ENCODE data around the gene ZMYND19.

ZMYND19 gene

DNA sequence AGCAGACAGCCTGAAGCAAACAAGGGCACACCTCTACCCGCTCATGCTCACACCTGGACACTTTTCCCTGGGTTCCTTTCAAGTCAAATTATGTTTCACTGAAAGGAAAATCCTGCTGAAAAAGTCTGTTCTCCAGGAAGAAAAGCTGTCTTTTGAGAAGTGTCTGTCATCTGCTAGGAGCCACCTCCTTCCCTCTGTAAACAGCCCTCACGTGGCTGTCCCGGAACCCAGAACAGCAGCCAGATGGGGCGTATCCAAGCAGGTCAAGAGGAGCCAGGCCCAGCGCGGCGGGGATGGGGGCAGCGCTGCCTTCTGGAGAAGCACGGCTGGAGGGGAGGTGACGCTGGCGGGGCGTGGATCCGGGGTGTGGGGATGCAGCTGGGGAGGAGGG, 40.1 kb downstream of the ZMYND19 start, which contains the start of gene PNPLA7 (continued):
- TF ChIP-seq, protein P1, sequence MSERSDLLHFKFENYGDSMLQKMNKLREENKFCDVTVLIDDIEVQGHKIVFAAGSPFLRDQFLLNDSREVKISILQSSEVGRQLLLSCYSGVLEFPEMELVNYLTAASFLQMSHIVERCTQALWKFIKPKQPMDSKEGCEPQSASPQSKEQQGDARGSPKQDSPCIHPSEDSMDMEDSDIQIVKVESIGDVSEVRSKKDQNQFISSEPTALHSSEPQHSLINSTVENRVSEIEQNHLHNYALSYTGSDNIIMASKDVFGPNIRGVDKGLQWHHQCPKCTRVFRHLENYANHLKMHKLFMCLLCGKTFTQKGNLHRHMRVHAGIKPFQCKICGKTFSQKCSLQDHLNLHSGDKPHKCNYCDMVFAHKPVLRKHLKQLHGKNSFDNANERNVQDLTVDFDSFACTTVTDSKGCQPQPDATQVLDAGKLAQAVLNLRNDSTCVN (tag by site-specific recombination; optimal IDR thresholded peaks at IDR 0.05): peak; percentile 2
- TF ChIP-seq ZNF785 (tag by site-specific recombination; IDR thresholded peaks at IDR 0.05) (no peak), ZNF423 (tag by site-specific recombination; IDR thresholded peaks at IDR 0.05) (no peak), ZNF10 (tag by site-specific recombination; IDR thresholded peaks at IDR 0.05) (peak; percentile 29; the same call in 1 of the 2 replicates), YY2 (tag by site-specific recombination; IDR thresholded peaks at IDR 0.05) (no peak), ZNF510 (tag by site-specific recombination; IDR thresholded peaks at IDR 0.05; ENCODE audit: insufficient replicate concordance) (no peak), GFI1B (tag by site-specific recombination; IDR thresholded peaks at IDR 0.05) (no peak), REPIN1 (tag by site-specific recombination; IDR thresholded peaks at IDR 0.05; ENCODE audit: low read depth) (no peak), GLIS2 (tag by site-specific recombination; IDR thresholded peaks at IDR 0.05) (peak; percentile 61), SETDB1 (IDR thresholded peaks at IDR 0.05; ENCODE audit: insufficient read length, low read length) (no peak), ZNF174 (tag by site-specific recombination; IDR thresholded peaks at IDR 0.05) (no peak), ZNF132 (tag by site-specific recombination; IDR thresholded peaks at IDR 0.05; ENCODE audit: borderline replicate concordance) (no peak), SP7 (tag by site-specific recombination; IDR thresholded peaks at IDR 0.05) (peak; percentile 64), ZNF747 (tag by site-specific recombination; IDR thresholded peaks at IDR 0.05) (no peak), ZNF341 (tag by site-specific recombination; IDR thresholded peaks at IDR 0.05; ENCODE audit: low read depth) (peak; percentile 93), ZNF394 (tag by site-specific recombination; IDR thresholded peaks at IDR 0.05; ENCODE audit: borderline replicate concordance) (peak; percentile 79)
- TF ChIP-seq, protein P2, sequence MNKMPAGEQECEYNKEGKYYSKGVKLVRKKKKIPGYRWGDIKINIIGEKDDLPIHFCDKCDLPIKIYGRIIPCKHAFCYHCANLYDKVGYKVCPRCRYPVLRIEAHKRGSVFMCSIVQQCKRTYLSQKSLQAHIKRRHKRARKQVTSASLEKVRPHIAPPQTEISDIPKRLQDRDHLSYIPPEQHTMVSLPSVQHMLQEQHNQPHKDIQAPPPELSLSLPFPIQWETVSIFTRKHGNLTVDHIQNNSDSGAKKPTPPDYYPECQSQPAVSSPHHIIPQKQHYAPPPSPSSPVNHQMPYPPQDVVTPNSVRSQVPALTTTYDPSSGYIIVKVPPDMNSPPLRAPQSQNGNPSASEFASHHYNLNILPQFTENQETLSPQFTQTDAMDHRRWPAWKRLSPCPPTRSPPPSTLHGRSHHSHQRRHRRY (tag by site-specific recombination; IDR thresholded peaks at IDR 0.05): no peak
- TF ChIP-seq, protein P3, sequence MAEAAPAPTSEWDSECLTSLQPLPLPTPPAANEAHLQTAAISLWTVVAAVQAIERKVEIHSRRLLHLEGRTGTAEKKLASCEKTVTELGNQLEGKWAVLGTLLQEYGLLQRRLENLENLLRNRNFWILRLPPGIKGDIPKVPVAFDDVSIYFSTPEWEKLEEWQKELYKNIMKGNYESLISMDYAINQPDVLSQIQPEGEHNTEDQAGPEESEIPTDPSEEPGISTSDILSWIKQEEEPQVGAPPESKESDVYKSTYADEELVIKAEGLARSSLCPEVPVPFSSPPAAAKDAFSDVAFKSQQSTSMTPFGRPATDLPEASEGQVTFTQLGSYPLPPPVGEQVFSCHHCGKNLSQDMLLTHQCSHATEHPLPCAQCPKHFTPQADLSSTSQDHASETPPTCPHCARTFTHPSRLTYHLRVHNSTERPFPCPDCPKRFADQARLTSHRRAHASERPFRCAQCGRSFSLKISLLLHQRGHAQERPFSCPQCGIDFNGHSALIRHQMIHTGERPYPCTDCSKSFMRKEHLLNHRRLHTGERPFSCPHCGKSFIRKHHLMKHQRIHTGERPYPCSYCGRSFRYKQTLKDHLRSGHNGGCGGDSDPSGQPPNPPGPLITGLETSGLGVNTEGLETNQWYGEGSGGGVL (tag by site-specific recombination; IDR thresholded peaks at IDR 0.05): peak; percentile 69
- TF ChIP-seq, protein P4, sequence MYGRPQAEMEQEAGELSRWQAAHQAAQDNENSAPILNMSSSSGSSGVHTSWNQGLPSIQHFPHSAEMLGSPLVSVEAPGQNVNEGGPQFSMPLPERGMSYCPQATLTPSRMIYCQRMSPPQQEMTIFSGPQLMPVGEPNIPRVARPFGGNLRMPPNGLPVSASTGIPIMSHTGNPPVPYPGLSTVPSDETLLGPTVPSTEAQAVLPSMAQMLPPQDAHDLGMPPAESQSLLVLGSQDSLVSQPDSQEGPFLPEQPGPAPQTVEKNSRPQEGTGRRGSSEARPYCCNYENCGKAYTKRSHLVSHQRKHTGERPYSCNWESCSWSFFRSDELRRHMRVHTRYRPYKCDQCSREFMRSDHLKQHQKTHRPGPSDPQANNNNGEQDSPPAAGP (tag by site-specific recombination; IDR thresholded peaks at IDR 0.05): 0 out of 2 replicates have a peak, but pooled peaks have one; percentile 43
- TF ChIP-seq, protein P5, sequence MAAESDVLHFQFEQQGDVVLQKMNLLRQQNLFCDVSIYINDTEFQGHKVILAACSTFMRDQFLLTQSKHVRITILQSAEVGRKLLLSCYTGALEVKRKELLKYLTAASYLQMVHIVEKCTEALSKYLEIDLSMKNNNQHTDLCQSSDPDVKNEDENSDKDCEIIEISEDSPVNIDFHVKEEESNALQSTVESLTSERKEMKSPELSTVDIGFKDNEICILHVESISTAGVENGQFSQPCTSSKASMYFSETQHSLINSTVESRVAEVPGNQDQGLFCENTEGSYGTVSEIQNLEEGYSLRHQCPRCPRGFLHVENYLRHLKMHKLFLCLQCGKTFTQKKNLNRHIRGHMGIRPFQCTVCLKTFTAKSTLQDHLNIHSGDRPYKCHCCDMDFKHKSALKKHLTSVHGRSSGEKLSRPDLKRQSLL (tag by site-specific recombination; IDR thresholded peaks at IDR 0.05): no peak
- TF ChIP-seq, protein P6, sequence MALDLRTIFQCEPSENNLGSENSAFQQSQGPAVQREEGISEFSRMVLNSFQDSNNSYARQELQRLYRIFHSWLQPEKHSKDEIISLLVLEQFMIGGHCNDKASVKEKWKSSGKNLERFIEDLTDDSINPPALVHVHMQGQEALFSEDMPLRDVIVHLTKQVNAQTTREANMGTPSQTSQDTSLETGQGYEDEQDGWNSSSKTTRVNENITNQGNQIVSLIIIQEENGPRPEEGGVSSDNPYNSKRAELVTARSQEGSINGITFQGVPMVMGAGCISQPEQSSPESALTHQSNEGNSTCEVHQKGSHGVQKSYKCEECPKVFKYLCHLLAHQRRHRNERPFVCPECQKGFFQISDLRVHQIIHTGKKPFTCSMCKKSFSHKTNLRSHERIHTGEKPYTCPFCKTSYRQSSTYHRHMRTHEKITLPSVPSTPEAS (tag by site-specific recombination; IDR thresholded peaks at IDR 0.05): no peak
- TF ChIP-seq, protein P7, sequence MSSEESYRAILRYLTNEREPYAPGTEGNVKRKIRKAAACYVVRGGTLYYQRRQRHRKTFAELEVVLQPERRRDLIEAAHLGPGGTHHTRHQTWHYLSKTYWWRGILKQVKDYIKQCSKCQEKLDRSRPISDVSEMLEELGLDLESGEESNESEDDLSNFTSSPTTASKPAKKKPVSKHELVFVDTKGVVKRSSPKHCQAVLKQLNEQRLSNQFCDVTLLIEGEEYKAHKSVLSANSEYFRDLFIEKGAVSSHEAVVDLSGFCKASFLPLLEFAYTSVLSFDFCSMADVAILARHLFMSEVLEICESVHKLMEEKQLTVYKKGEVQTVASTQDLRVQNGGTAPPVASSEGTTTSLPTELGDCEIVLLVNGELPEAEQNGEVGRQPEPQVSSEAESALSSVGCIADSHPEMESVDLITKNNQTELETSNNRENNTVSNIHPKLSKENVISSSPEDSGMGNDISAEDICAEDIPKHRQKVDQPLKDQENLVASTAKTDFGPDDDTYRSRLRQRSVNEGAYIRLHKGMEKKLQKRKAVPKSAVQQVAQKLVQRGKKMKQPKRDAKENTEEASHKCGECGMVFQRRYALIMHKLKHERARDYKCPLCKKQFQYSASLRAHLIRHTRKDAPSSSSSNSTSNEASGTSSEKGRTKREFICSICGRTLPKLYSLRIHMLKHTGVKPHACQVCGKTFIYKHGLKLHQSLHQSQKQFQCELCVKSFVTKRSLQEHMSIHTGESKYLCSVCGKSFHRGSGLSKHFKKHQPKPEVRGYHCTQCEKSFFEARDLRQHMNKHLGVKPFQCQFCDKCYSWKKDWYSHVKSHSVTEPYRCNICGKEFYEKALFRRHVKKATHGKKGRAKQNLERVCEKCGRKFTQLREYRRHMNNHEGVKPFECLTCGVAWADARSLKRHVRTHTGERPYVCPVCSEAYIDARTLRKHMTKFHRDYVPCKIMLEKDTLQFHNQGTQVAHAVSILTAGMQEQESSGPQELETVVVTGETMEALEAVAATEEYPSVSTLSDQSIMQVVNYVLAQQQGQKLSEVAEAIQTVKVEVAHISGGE (tag by site-specific recombination; conservative IDR thresholded peaks at IDR 0.05; ENCODE audit: low read depth): no peak
- TF ChIP-seq, protein P8, sequence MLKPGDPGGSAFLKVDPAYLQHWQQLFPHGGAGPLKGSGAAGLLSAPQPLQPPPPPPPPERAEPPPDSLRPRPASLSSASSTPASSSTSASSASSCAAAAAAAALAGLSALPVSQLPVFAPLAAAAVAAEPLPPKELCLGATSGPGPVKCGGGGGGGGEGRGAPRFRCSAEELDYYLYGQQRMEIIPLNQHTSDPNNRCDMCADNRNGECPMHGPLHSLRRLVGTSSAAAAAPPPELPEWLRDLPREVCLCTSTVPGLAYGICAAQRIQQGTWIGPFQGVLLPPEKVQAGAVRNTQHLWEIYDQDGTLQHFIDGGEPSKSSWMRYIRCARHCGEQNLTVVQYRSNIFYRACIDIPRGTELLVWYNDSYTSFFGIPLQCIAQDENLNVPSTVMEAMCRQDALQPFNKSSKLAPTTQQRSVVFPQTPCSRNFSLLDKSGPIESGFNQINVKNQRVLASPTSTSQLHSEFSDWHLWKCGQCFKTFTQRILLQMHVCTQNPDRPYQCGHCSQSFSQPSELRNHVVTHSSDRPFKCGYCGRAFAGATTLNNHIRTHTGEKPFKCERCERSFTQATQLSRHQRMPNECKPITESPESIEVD (tag by site-specific recombination; IDR thresholded peaks at IDR 0.05): no peak

Measured in HEK293 (cell line).